Endodermal cell (in vitro differentiated cells): Measurements from ENCODE around the gene AFAP1L2. TPM values are rescaled to one million over a fixed set of nuclear protein-coding genes. Genes with fewer than 3 reads are reported as not detected.

Experiments used
- DNase-seq: peaks from one replicate; pipeline ENCODE4 v3.0.0-alpha.2; 2017
- H3K27ac ChIP-seq: 2 replicates; pipeline ENCODE4 v1.5.1; 2013; ENCODE audit warnings: mild to moderate bottlenecking, low read depth, low read length, moderate library complexity
- H3K27me3 ChIP-seq: 2 replicates; pipeline ENCODE4 v1.6.1; 2013; ENCODE audit warnings: mild to moderate bottlenecking, low read length, moderate library complexity; ENCODE audit not compliant: insufficient read depth, control insufficient read depth, poor library complexity, severe bottlenecking
- H3K36me3 ChIP-seq: 2 replicates; pipeline ENCODE4 v1.7.0; 2013; ENCODE audit warnings: mild to moderate bottlenecking, low read length, moderate library complexity; ENCODE audit not compliant: control insufficient read depth, insufficient read depth
- H3K4me1 ChIP-seq: one replicate; pipeline ENCODE4 v1.7.0; 2013; ENCODE audit warnings: low read length; ENCODE audit not compliant: control insufficient read depth, insufficient read depth
- H3K4me3 ChIP-seq: 2 replicates; pipeline ENCODE4 v1.5.1; 2013; ENCODE audit warnings: mild to moderate bottlenecking, low read length, moderate library complexity
- H3K9ac ChIP-seq: 2 replicates; pipeline ENCODE4 v1.6.1; 2013; ENCODE audit warnings: mild to moderate bottlenecking, low read length, moderate library complexity; ENCODE audit not compliant: poor library complexity, severe bottlenecking; ENCODE audit errors: extremely low read depth
- H3K9me3 ChIP-seq: 2 replicates; pipeline ENCODE4 v1.6.1; 2013; ENCODE audit warnings: mild to moderate bottlenecking, low read length, moderate library complexity; ENCODE audit not compliant: control insufficient read depth
- H3K27ac Mint-ChIP-seq: 2 replicates; pipeline ENCODE4 v1.8.0; 2020; ENCODE audit warnings: mixed read lengths
- H3K27me3 Mint-ChIP-seq: 2 replicates; pipeline ENCODE4 v1.8.0; 2021; ENCODE audit warnings: mild to moderate bottlenecking, mixed read lengths; ENCODE audit not compliant: insufficient read depth
- H3K36me3 Mint-ChIP-seq: 2 replicates; pipeline ENCODE4 v1.8.0; 2020; ENCODE audit warnings: low read depth, mixed read lengths
- H3K4me1 Mint-ChIP-seq: 2 replicates; pipeline ENCODE4 v1.8.0; 2020; ENCODE audit warnings: mixed read lengths
- H3K4me3 Mint-ChIP-seq: 2 replicates; pipeline ENCODE4 v1.8.0; 2020; ENCODE audit warnings: mild to moderate bottlenecking, moderate library complexity, mixed read lengths
- H3K9me3 Mint-ChIP-seq: 2 replicates; pipeline ENCODE4 v1.8.0; 2020; ENCODE audit warnings: mild to moderate bottlenecking, mixed read lengths
- WGBS, 2 experiments: methylation state at CpG; one replicate each; pipeline versions ENCODE4 v1.1.5 to v1.1.7; 2013; ENCODE audit warnings: missing lambda C conversion rate in 2 of 2, mixed read lengths in 1 of 2; ENCODE audit not compliant: insufficient coverage in 1 of 2, insufficient read length in 1 of 2; 5-methylcytosine and 5-hydroxymethylcytosine counted together
- total RNA-seq, 2 donors: library from RNA; stranded (reverse); fragmentation: NEBNext Ultra II Directional in 1 of 2; extraction: Animal tissue kit (Norgen Biotek cat#: 25700) in 1 of 2; gene quantifications; 2 replicates in 1 of 2; 3 replicates in 1 of 2; pipeline ENCODE4 v1.2.1, GENCODE V29; 2021
- TF ChIP-seq, protein P1 (sequence below): fragments of 200-600 bp; sonication (generic); conservative IDR thresholded peaks from 2 replicates; pipeline ENCODE4 v1.5.0; 2021; ENCODE audit warnings: antibody characterized with exemption, mild to moderate bottlenecking

The AFAP1L2 gene
- total RNA-seq, 2 donors from 2014 or later: 1.5 to 2.2 TPM

DNA sequence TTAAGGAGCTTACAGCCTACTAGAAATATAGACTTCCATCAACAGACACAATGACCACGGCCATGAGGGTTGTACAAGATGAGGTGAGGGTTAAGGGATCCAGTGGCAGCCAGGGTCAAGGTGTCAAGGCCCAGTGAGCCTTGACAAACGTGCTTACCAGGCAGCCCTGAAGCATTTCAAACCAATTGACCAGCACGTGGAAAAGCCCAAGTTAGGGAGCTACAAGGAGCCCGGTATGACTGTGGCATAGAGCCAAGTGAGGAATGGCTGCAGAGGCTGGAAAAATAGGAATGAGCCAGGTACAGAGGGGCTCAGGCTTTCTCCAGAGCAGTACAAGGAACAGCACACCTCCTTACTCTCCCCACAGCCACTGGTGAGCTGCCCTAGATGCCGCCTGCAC, 12.7 kb downstream of the AFAP1L2 start:
- Mint-ChIP-seq H3K27ac (no peak overlapping the region), H3K27me3 (peaks cover 15% of the 10 kb centered on the region), H3K9me3 (no peaks in the 10 kb centered on the region), H3K36me3 (no peaks in the 10 kb centered on the region), H3K4me3 (no peak overlapping the region), H3K4me1 (peaks cover 5% of the 10 kb centered on the region)
- H3K27ac ChIP-seq: no peak overlapping the region
- 90 to 91% methylated on average over 4 to 5 of the region's 5 CpGs for WGBS, 2 experiments
- no peak overlapping the region for H3K4me3 ChIP-seq
- no peaks in the 10 kb centered on the region for H3K27me3 ChIP-seq
- no peaks in the 10 kb centered on the region for H3K4me1 ChIP-seq
- no peak for DNase-seq
- H3K36me3 ChIP-seq: no peaks in the 10 kb centered on the region
- H3K9ac ChIP-seq: no peak overlapping the region
- TF ChIP-seq, protein P1, sequence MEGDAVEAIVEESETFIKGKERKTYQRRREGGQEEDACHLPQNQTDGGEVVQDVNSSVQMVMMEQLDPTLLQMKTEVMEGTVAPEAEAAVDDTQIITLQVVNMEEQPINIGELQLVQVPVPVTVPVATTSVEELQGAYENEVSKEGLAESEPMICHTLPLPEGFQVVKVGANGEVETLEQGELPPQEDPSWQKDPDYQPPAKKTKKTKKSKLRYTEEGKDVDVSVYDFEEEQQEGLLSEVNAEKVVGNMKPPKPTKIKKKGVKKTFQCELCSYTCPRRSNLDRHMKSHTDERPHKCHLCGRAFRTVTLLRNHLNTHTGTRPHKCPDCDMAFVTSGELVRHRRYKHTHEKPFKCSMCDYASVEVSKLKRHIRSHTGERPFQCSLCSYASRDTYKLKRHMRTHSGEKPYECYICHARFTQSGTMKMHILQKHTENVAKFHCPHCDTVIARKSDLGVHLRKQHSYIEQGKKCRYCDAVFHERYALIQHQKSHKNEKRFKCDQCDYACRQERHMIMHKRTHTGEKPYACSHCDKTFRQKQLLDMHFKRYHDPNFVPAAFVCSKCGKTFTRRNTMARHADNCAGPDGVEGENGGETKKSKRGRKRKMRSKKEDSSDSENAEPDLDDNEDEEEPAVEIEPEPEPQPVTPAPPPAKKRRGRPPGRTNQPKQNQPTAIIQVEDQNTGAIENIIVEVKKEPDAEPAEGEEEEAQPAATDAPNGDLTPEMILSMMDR: no peak
- no peaks in the 10 kb centered on the region for H3K9me3 ChIP-seq

DNA sequence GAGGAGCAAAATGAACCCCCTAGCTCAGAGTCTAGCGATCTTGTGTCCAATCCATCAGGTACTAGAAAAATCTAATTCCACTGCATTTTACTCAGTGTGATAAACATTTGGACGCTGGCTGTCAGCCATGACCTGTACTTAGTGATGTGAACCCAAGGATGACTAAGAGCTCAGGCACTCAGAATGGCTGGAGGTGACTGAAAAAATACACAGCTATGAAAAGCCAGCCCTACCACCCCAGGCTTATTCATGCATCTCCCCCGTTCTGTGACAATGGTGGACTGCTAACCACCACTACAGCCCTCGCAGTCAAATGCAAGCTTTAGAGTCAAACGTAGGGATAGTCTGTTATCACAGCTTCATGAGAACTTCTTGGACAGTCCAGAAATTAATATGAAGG, 14.9 kb downstream of the AFAP1L2 start:
- no peak for DNase-seq
- no peaks in the 10 kb centered on the region for H3K9me3 Mint-ChIP-seq
- H3K9ac ChIP-seq: no peak overlapping the region
- no peaks in the 10 kb centered on the region for H3K27me3 ChIP-seq
- H3K27me3 Mint-ChIP-seq: peaks cover 5% of the 10 kb centered on the region
- no peak overlapping the region for H3K27ac ChIP-seq
- H3K9me3 ChIP-seq: no peaks in the 10 kb centered on the region
- H3K36me3 Mint-ChIP-seq: no peaks in the 10 kb centered on the region
- WGBS, 2 experiments: 86 to 93% methylated on average over 4 to 5 of the region's 5 CpGs
- TF ChIP-seq, protein P1: no peak
- H3K27ac Mint-ChIP-seq: no peak overlapping the region
- H3K4me1 ChIP-seq: no peaks in the 10 kb centered on the region
- no peaks in the 10 kb centered on the region for H3K36me3 ChIP-seq
- H3K4me3 ChIP-seq: no peak overlapping the region
- H3K4me1 Mint-ChIP-seq: peaks cover 5% of the 10 kb centered on the region
- H3K4me3 Mint-ChIP-seq: no peak overlapping the region

DNA sequence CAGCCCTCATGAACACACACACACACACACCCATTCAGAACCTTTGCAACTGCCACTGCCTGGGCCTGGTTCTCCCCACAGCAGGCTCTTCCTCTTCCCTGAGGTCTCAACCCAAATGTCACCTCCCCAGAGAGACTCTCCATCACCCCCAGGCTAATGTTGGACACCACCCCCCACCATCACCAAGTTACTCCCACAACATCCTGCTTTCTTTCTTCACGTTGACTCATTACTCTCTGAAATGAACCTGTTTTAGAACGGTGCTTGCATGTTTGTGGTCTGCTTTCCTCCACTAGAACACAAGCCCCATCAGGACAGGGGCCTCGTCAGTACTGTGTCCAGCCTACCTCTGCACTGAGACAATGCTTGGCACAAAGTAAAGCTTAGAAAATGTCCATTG, 16.0 kb downstream of the AFAP1L2 start:
- H3K9me3 ChIP-seq: no peaks in the 10 kb centered on the region
- 70 to 85% methylated on average over 3 of the region's 3 CpGs for WGBS, 2 experiments
- no peaks in the 10 kb centered on the region for H3K9me3 Mint-ChIP-seq
- H3K36me3 Mint-ChIP-seq: no peaks in the 10 kb centered on the region
- no peak overlapping the region for H3K4me3 ChIP-seq
- H3K9ac ChIP-seq: no peak overlapping the region
- no peaks in the 10 kb centered on the region for H3K27me3 ChIP-seq
- TF ChIP-seq, protein P1: no peak
- no peak overlapping the region for H3K27ac Mint-ChIP-seq
- no peaks in the 10 kb centered on the region for H3K36me3 ChIP-seq
- H3K4me1 ChIP-seq: no peaks in the 10 kb centered on the region
- no peak overlapping the region for H3K27ac ChIP-seq
- peaks cover 3% of the 10 kb centered on the region for H3K27me3 Mint-ChIP-seq
- peaks cover 2% of the 10 kb centered on the region for H3K4me1 Mint-ChIP-seq
- no peak for DNase-seq
- H3K4me3 Mint-ChIP-seq: no peak overlapping the region
